ENCODE results near the gene ICAM1. TPM values are rescaled to one million over a fixed set of nuclear protein-coding genes. Genes with fewer than 3 reads are reported as not detected.
"Not testable (repeated sequence)": the region's sequence is repeated elsewhere in the genome, so short reads cannot be mapped to it uniquely, and the experiment has no call there.

ICAM1 gene
- total RNA-seq, 1 donor from 2014 or later: 22.3 TPM

GRCh38 chr19:10230861-10231611, 39.9 kb upstream of the ICAM1 start, which contains the start of gene S1PR2:
TSS of gene S1PR2 (minus strand) at chr19:10231331. CDS start at chr19:10224905, 6,426 bp downstream.
- peak within 1 kb of the TSS; percentile 96 for H3K27ac ChIP-seq
- intact Hi-C loops (cut with DNase I): no loop called here
- peak within 1 kb of the TSS; percentile 76 to 96 for H3K4me3 ChIP-seq
- no peaks in the 10 kb centered on the region for H3K9me3 ChIP-seq
- TF ChIP-seq POLR2AphosphoS5 (IDR thresholded peaks at IDR 0.05; ENCODE audit: insufficient read depth in 1 of 2, low read depth in 1 of 2) (peak in 1 of 2 donors; percentile 53), CTCF (IDR thresholded peaks at IDR 0.05) (no peak), POLR2A (IDR thresholded peaks at IDR 0.05) (peak in 1 of 2 donors; percentile 70)
- H3K4me1 ChIP-seq: peaks cover 47% of the 10 kb centered on the region
- DNase-seq (ENCODE audit: extremely low spot score in 2 of 2): no peak
- no peaks in the 10 kb centered on the region for H3K36me3 ChIP-seq
- no peaks in the 10 kb centered on the region for H3K27me3 ChIP-seq

GRCh38 chr19:10231612-10232228, 39.2 kb upstream of the ICAM1 start:
- DNase-seq (ENCODE audit: extremely low spot score in 2 of 2): no peak
- peak overlapping the region; percentile 76 to 96 for H3K4me3 ChIP-seq
- intact Hi-C loops (cut with DNase I): no loop called here
- no peak for TF ChIP-seq POLR2AphosphoS5 (IDR thresholded peaks at IDR 0.05; ENCODE audit: insufficient read depth in 1 of 2, low read depth in 1 of 2)
- TF ChIP-seq POLR2A (IDR thresholded peaks at IDR 0.05): no peak
- TF ChIP-seq CTCF (IDR thresholded peaks at IDR 0.05): no peak
- H3K27ac ChIP-seq: peak overlapping the region; percentile 96
- H3K36me3 ChIP-seq: no peaks in the 10 kb centered on the region
- no peaks in the 10 kb centered on the region for H3K27me3 ChIP-seq
- H3K4me1 ChIP-seq: peaks cover 49% of the 10 kb centered on the region
- no peaks in the 10 kb centered on the region for H3K9me3 ChIP-seq

- Histone ChIP-seq H3K9me3 (no peaks in the 10 kb centered on the region), H3K27ac (no peak overlapping the region), H3K4me1 (peaks cover 43% of the 10 kb centered on the region), H3K27me3 (no peaks in the 10 kb centered on the region), H3K4me3 (no peak overlapping the region), H3K36me3 (no peaks in the 10 kb centered on the region)
- no peak for DNase-seq (ENCODE audit: extremely low spot score in 2 of 2)
- TF ChIP-seq POLR2A (IDR thresholded peaks at IDR 0.05) (no peak), POLR2AphosphoS5 (IDR thresholded peaks at IDR 0.05; ENCODE audit: insufficient read depth in 1 of 2, low read depth in 1 of 2) (no peak), CTCF (IDR thresholded peaks at IDR 0.05) (no peak)
- intact Hi-C loops (cut with DNase I): no loop called here
Measured at GRCh38 chr19:10233946-10234345, 37.0 kb upstream of the ICAM1 start.

GRCh38 chr19:10235003-10235402, 35.9 kb upstream of the ICAM1 start:
- no peak overlapping the region for H3K27ac ChIP-seq
- peaks cover 34% of the 10 kb centered on the region for H3K4me1 ChIP-seq
- no peaks in the 10 kb centered on the region for H3K27me3 ChIP-seq
- DNase-seq (ENCODE audit: extremely low spot score in 2 of 2): no peak
- TF ChIP-seq POLR2A (IDR thresholded peaks at IDR 0.05) (no peak), POLR2AphosphoS5 (IDR thresholded peaks at IDR 0.05; ENCODE audit: insufficient read depth in 1 of 2, low read depth in 1 of 2) (no peak), CTCF (IDR thresholded peaks at IDR 0.05) (no peak)
- intact Hi-C loops (cut with DNase I): no loop called here
- H3K9me3 ChIP-seq: no peaks in the 10 kb centered on the region
- no peak overlapping the region for H3K4me3 ChIP-seq
- H3K36me3 ChIP-seq: no peaks in the 10 kb centered on the region

GRCh38 chr19:10235409-10235808, 35.5 kb upstream of the ICAM1 start:
- H3K27ac ChIP-seq; DNase-seq (ENCODE audit: extremely low spot score in 2 of 2); H3K4me3 ChIP-seq; intact Hi-C loops (cut with DNase I); H3K9me3 ChIP-seq; H3K27me3 ChIP-seq; H3K36me3 ChIP-seq: not testable (repeated sequence)
- peaks cover 30% of the 10 kb centered on the region for H3K4me1 ChIP-seq

All from vagina (tissue), 2 donors.